A375 (cell line): Measurements from ENCODE around the gene OR10S1. TPM values are rescaled to one million over a fixed set of nuclear protein-coding genes. Genes with fewer than 3 reads are reported as not detected.

ENCODE experiments used
- total RNA-seq: library from RNA; depleted of rRNA; stranded (reverse); fragments of >200 nt; shearing (Covaris generic); gene quantifications from 2 replicates; pipeline ENCODE4 v1.2.3, GENCODE V29; 2014; rRNA removed

Gene OR10S1
- not detected in 2 replicates for total RNA-seq

GRCh38 chr11:123977731-123978347 lies at the start of gene OR10S1:
Gene OR10S1, minus strand, starts transcription at chr11:123977781. Its CDS starts 117 bp downstream, at chr11:123977664.

GRCh38 chr11:124026498-124026897 lies 48.9 kb upstream of the OR10S1 start, which contains the start of gene OR10G8:
Gene OR10G8, plus strand, starts transcription at chr11:124026798. Its CDS starts 2,825 bp downstream, at chr11:124029623.

GRCh38 chr11:124012697-124013096 lies 35.1 kb upstream of the OR10S1 start, which contains the start of gene OR10G4:
Gene OR10G4, plus strand, starts transcription at chr11:124012997. Its CDS starts 2,578 bp downstream, at chr11:124015575.

GRCh38 chr11:123995119-123995518 lies 17.5 kb upstream of the OR10S1 start, which contains the start of gene OR10G6:
Gene OR10G6, minus strand, starts transcription at chr11:123995161. Its CDS starts 0 bp downstream, at chr11:123995161.

GRCh38 chr11:123943738-123944137 lies 33.8 kb downstream of the OR10S1 start, which contains the start of gene OR6T1:
Gene OR6T1, minus strand, starts transcription at chr11:123943838. Its CDS starts 0 bp downstream, at chr11:123943838.

GRCh38 chr11:123939317-123939716 lies 38.3 kb downstream of the OR10S1 start, which contains the start of gene OR4D5:
Gene OR4D5, plus strand, starts transcription at chr11:123939617. Its CDS starts 0 bp downstream, at chr11:123939617.

Other genes with a start within 250 kb of the OR10S1 start
- 11.1 and 14.3 TPM in 2 replicates for gene ZNF202, start 236.1 kb downstream of the OR10S1 start, total RNA-seq
- gene OR6X1, start 223.3 kb downstream of the OR10S1 start, total RNA-seq, result not detected in 2 replicates
- not detected in 2 replicates for gene OR6M1, start 171.4 kb downstream of the OR10S1 start, total RNA-seq
- not detected in 2 replicates for gene TMEM225, start 92.1 kb downstream of the OR10S1 start, total RNA-seq
- not detected in 2 replicates for gene OR8D4, start 75.6 kb downstream of the OR10S1 start, total RNA-seq
- not detected in 2 replicates for gene OR4D5, start 38.2 kb downstream of the OR10S1 start, total RNA-seq
- 0.21 TPM in 1 of 2 replicates, not detected in the other for gene OR6T1, start 33.9 kb downstream of the OR10S1 start, total RNA-seq
- gene OR10G6, start 17.4 kb upstream of the OR10S1 start, total RNA-seq, result not detected in 2 replicates
- not detected in 2 replicates for gene OR10G4, start 35.2 kb upstream of the OR10S1 start, total RNA-seq
- gene OR10G9, start 45.2 kb upstream of the OR10S1 start, total RNA-seq, result not detected in 2 replicates
- gene OR10G8, start 49.0 kb upstream of the OR10S1 start, total RNA-seq, result not detected in 2 replicates
- gene OR10G7, start 63.5 kb upstream of the OR10S1 start, total RNA-seq, result not detected in 2 replicates
- 5.5 and 6.9 TPM in 2 replicates for gene VWA5A, start 137.7 kb upstream of the OR10S1 start, total RNA-seq
- gene OR10D3, start 205.6 kb upstream of the OR10S1 start, total RNA-seq, result 0.60 and 1.6 TPM in 2 replicates